ENCODE measurements around the gene LINC01488. TPM values are rescaled to one million over a fixed set of nuclear protein-coding genes. Genes with fewer than 3 reads are reported as not detected.

Gene LINC01488
- total and polyA plus RNA-seq, 2 experiments from 2014 or later, result not detected

DNA sequence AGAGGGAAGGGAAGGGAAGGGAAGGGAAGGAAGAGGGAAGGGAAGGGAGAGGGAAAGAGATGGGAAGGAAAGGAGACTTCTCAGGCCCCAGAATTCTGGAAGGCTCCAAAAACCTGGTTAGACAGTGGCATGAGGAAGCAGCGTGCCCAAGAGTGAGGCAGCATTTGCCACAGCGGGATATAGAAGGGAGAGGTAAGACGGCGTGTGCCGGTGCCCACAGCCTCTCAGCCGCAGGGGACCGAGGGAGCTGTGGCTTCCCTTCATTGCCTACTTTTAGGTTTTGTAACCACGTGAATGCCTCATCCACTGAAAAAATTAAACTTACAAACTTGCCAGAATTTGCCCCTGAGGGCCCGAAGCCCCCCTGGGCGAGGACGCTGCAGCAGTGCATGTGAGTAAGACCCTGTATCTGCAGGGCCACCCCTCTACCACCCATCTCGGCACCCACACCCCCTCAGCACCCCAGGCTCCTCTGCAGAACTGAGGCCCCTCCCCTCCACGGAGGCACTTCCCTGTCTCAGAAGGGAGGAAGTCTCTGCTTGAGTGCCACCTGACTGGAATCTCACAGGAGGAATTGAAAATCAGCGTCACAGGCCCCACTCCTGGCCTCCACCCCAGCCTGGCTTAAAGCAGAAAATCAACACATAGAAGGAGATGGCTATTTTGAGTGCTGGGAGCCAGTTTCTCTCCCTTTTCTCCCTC lies 58.1 kb downstream of the LINC01488 start:
- TF ChIP-seq EZH2 (IDR thresholded peaks at IDR 0.05; ENCODE audit: insufficient read depth, poor library complexity, severe bottlenecking) (no peak), EZH2phosphoT487 (IDR thresholded peaks at IDR 0.05; ENCODE audit: insufficient read depth, low read depth) (no peak)
- Histone ChIP-seq H3K79me2 (ENCODE audit: insufficient read depth) (no peaks in the 10 kb centered on the region), H3F3A (ENCODE audit: insufficient read depth) (no peaks in the 10 kb centered on the region), H4K20me1 (ENCODE audit: insufficient read depth) (no peaks in the 10 kb centered on the region), H2AFZ (no peak overlapping the region), H3K4me3 (no peak overlapping the region), H3K4me2 (ENCODE audit: unreplicated experiment) (no peak overlapping the region), H3K9me3 (ENCODE audit: low read depth) (no peaks in the 10 kb centered on the region), H3K9ac (no peak overlapping the region), H3K27ac (no peak overlapping the region), H3K9me2 (ENCODE audit: insufficient read depth) (no peaks in the 10 kb centered on the region), H3K36me3 (ENCODE audit: low read depth) (no peaks in the 10 kb centered on the region), H3K27me3 (replicated peaks; ENCODE audit: insufficient read depth) (no peaks in the 10 kb centered on the region), H3K4me1 (ENCODE audit: insufficient read depth) (peaks cover 11% of the 10 kb centered on the region)
- WGBS, 2 experiments (ENCODE audit: low coverage in 1 of 2, low lambda C conversion rate in 2 of 2, missing lambda C conversion rate in 2 of 2), result 90 to 91% methylated on average over 14 of the region's 14 CpGs
- in situ Hi-C loops (cut with MboI), result no loop called here
- no peak for DNase-seq

DNA sequence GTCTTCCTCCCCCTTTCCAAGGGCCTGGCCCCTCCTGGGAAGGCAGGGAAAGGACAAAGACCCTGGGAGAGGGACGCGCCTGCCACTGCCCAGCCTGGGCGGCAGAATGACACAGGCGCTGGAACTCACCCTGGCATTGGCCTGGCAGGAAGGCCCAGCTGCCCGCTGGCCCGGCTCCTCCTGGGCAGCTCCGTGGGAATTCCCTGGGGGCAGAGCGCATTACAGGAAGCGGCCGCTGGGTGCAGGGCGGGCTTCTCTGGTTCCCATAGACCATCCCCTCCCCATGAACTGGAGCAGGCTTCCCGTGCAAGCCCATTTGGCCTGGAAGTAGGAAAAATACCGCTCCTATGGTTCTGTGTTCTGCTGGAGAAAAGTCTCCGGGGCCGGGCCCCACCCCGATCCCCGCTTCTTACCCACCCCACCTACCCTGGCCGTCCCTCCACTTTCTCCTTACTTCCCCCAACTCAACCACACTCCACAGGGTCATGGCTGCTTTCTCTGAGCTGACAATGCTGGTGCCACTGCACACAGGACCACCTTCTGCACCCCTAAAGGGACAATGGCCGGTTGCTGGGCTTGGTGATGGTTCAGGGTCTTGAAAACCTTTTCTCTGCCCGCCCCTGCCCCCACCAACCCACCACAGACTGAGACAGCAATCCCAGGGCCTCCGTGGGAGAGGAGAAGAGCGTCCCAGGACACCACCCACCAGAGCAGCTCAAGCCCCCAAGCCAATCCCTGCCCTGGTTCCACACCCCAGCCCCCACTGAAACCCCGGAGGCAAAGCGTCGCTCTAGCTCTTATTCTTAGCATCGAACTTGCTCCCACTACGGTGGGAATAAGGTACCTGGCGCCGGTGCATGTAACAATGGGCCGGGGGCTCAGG lies 58.9 kb downstream of the LINC01488 start:
- Histone ChIP-seq H4K20me1 (ENCODE audit: insufficient read depth) (no peaks in the 10 kb centered on the region), H3K9me2 (ENCODE audit: insufficient read depth) (no peaks in the 10 kb centered on the region), H3K27me3 (replicated peaks; ENCODE audit: insufficient read depth) (no peaks in the 10 kb centered on the region), H3F3A (ENCODE audit: insufficient read depth) (no peaks in the 10 kb centered on the region), H3K27ac (no peak overlapping the region), H2AFZ (no peak overlapping the region), H3K9ac (no peak overlapping the region), H3K36me3 (ENCODE audit: low read depth) (no peaks in the 10 kb centered on the region), H3K79me2 (ENCODE audit: insufficient read depth) (no peaks in the 10 kb centered on the region), H3K4me3 (no peak overlapping the region), H3K9me3 (ENCODE audit: low read depth) (no peaks in the 10 kb centered on the region), H3K4me1 (ENCODE audit: insufficient read depth) (peaks cover 11% of the 10 kb centered on the region), H3K4me2 (ENCODE audit: unreplicated experiment) (no peak overlapping the region)
- no peak for DNase-seq
- in situ Hi-C loops (cut with MboI), result no loop called here
- no peak for TF ChIP-seq EZH2 (IDR thresholded peaks at IDR 0.05; ENCODE audit: insufficient read depth, poor library complexity, severe bottlenecking)
- no peak for TF ChIP-seq EZH2phosphoT487 (IDR thresholded peaks at IDR 0.05; ENCODE audit: insufficient read depth, low read depth)
- 92 to 94% methylated on average over 25 to 30 of the region's 30 CpGs for WGBS, 2 experiments (ENCODE audit: low coverage in 1 of 2, low lambda C conversion rate in 2 of 2, missing lambda C conversion rate in 2 of 2)

DNA sequence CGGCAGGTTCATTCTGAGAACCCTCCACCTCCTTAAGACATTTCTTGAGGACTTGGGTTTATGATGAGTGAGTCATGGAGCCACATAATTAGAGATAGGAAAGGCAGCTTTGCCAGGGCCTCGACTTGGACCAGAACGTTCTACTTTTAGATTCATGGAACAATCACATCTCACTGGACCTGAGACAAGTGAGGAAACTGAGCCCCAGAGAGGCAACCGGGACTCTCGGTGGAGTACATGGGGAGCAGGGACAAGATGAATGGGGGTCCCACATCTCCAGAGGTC lies 59.5 kb downstream of the LINC01488 start:
- Histone ChIP-seq H2AFZ (no peak overlapping the region), H3K4me3 (no peak overlapping the region)

DNA sequence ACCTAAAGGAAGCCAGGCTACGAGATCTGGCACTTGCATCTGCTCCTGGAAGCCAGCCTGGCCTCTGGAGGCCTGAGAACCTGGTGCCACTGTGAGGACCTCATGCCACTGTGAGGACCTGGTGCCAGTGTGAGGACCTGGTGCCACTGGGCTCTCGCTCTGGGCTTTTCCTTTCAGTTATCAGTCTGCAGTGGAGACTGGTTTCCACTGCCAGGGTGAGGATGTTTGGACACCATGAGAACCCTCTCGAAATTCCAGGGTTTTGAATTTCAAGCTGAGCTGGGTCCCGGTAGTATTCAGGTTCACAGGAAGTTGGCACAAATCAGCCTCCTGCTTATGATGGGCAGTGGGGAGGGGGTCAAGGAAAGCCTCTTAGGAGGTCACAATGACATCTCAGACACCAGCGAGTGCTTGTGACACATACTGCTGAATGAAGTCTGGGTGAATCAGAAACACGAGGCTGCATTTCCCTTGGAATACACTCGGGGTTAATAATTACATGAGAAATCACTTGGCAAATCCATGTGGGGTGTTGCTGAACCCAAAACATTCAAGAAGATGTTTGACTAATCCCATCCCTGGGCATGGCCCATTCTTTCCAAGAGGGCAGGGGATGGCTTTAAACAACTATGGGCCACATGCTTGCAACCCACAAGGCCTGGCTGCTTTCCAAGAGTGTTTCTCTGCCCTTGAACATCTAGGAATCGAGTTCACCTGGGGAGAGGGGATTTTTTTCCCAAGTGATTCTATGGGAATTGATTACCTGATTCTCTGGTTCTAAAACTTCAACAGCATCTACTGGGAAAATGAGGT lies 60.2 kb downstream of the LINC01488 start:
- TF ChIP-seq EZH2 (IDR thresholded peaks at IDR 0.05; ENCODE audit: insufficient read depth, poor library complexity, severe bottlenecking) (no peak), EZH2phosphoT487 (IDR thresholded peaks at IDR 0.05; ENCODE audit: insufficient read depth, low read depth) (no peak)
- peak; percentile 81 for DNase-seq
- Histone ChIP-seq H2AFZ (no peak overlapping the region), H3K4me1 (ENCODE audit: insufficient read depth) (peaks cover 11% of the 10 kb centered on the region), H4K20me1 (ENCODE audit: insufficient read depth) (no peaks in the 10 kb centered on the region), H3K9me3 (ENCODE audit: low read depth) (no peaks in the 10 kb centered on the region), H3K36me3 (ENCODE audit: low read depth) (no peaks in the 10 kb centered on the region), H3K27me3 (replicated peaks; ENCODE audit: insufficient read depth) (no peaks in the 10 kb centered on the region), H3K4me2 (ENCODE audit: unreplicated experiment) (no peak overlapping the region), H3K9ac (no peak overlapping the region), H3K9me2 (ENCODE audit: insufficient read depth) (no peaks in the 10 kb centered on the region), H3K27ac (no peak overlapping the region), H3K79me2 (ENCODE audit: insufficient read depth) (no peaks in the 10 kb centered on the region), H3F3A (ENCODE audit: insufficient read depth) (no peaks in the 10 kb centered on the region), H3K4me3 (no peak overlapping the region)
- in situ Hi-C loops (cut with MboI), result no loop called here
- 37 to 42% methylated on average over 8 of the region's 8 CpGs for WGBS, 2 experiments (ENCODE audit: low coverage in 1 of 2, low lambda C conversion rate in 2 of 2, missing lambda C conversion rate in 2 of 2)

More for the DNA sequence above, 59.5 kb downstream of the LINC01488 start:
- in situ Hi-C loops (cut with MboI), result no loop called here
- TF ChIP-seq EZH2 (IDR thresholded peaks at IDR 0.05; ENCODE audit: insufficient read depth, poor library complexity, severe bottlenecking) (no peak), EZH2phosphoT487 (IDR thresholded peaks at IDR 0.05; ENCODE audit: insufficient read depth, low read depth) (no peak)
- no peaks in the 10 kb centered on the region for H3K9me2 ChIP-seq (ENCODE audit: insufficient read depth)
- no peaks in the 10 kb centered on the region for H3K27me3 ChIP-seq (replicated peaks; ENCODE audit: insufficient read depth)
- WGBS, 2 experiments (ENCODE audit: low coverage in 1 of 2, low lambda C conversion rate in 2 of 2, missing lambda C conversion rate in 2 of 2), result 87 to 89% methylated on average over 5 of the region's 5 CpGs
- H3K79me2 ChIP-seq (ENCODE audit: insufficient read depth), result no peaks in the 10 kb centered on the region
- no peaks in the 10 kb centered on the region for H4K20me1 ChIP-seq (ENCODE audit: insufficient read depth)
- peaks cover 11% of the 10 kb centered on the region for H3K4me1 ChIP-seq (ENCODE audit: insufficient read depth)
- no peaks in the 10 kb centered on the region for H3F3A ChIP-seq (ENCODE audit: insufficient read depth)
- H3K9ac ChIP-seq, result no peak overlapping the region
- H3K27ac ChIP-seq, result no peak overlapping the region
- H3K4me2 ChIP-seq (ENCODE audit: unreplicated experiment), result no peak overlapping the region
- no peaks in the 10 kb centered on the region for H3K36me3 ChIP-seq (ENCODE audit: low read depth)
- peak; percentile 35 for DNase-seq
- no peaks in the 10 kb centered on the region for H3K9me3 ChIP-seq (ENCODE audit: low read depth)

Data from GM23248 (cell line).